ENCODE results near the gene FJX1. TPM values are rescaled to one million over a fixed set of nuclear protein-coding genes. Genes with fewer than 3 reads are reported as not detected.

FJX1 gene, protein sequence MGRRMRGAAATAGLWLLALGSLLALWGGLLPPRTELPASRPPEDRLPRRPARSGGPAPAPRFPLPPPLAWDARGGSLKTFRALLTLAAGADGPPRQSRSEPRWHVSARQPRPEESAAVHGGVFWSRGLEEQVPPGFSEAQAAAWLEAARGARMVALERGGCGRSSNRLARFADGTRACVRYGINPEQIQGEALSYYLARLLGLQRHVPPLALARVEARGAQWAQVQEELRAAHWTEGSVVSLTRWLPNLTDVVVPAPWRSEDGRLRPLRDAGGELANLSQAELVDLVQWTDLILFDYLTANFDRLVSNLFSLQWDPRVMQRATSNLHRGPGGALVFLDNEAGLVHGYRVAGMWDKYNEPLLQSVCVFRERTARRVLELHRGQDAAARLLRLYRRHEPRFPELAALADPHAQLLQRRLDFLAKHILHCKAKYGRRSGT
- 7.0 TPM for total RNA-seq

DNA sequence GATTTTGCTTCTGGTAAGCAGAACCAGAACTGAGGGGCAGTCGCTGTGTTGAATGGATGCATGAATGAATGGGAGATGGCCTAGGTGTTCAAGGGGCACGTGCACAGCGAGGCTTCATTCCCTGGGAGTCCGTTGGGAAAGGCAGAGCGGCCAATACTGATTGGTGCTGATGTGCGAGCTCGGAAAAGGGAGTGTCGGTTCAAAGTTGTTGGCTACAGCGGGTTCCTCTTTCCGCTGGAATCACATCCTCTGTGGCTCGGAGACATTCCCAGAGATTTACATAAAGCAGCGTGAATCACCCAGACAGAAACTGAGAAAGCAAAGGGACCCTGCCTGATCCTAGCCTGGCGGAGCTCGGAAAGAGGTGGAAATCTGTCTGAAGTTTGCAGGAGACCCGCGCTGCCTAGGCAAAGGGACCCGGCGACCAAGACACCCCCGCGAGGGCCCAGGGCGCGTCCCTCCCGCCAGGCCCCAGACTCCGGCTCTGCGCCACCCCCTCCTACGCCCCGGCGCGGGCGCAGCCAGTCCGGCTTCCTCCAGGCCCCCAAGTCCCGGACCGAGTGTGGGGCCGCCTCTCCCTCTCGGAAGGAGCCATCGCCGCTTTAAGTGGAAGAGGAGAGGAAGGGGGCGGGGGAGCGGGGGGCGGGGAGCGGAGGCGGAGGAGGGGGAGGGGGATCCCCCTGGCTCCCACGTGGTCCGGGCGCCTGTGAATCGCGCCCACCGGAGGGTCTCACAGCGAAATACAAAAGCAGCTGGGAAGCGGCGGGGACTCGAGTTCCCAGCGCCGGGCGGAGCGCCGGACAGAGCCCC lies at the start of gene FJX1:
TSS of gene FJX1 (plus strand) at position 774 of the 810 bp plus-strand sequence. CDS start 177 bp downstream, outside the sequence.
- peak; percentile 70 for DNase-seq

DNA sequence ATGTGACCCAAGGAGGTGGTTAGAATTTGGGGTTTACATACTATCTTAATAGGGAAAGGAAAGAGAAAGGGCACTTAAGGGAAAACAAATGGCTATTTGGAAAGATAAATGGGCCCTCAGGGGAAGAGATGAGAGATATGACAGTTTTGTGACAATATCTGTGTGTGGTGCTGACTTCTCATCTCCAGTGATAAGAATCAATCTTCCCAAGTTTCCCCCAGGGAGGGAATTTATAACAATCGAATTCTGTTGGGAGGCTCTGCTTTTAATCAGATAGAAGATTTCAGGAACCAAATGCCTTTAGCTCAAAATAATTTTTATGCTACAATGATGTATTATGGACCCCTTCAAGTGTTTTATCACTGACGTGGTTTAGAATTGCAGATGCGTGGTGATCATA lies 46.6 kb upstream of the FJX1 start:
- no peak for DNase-seq

DNA sequence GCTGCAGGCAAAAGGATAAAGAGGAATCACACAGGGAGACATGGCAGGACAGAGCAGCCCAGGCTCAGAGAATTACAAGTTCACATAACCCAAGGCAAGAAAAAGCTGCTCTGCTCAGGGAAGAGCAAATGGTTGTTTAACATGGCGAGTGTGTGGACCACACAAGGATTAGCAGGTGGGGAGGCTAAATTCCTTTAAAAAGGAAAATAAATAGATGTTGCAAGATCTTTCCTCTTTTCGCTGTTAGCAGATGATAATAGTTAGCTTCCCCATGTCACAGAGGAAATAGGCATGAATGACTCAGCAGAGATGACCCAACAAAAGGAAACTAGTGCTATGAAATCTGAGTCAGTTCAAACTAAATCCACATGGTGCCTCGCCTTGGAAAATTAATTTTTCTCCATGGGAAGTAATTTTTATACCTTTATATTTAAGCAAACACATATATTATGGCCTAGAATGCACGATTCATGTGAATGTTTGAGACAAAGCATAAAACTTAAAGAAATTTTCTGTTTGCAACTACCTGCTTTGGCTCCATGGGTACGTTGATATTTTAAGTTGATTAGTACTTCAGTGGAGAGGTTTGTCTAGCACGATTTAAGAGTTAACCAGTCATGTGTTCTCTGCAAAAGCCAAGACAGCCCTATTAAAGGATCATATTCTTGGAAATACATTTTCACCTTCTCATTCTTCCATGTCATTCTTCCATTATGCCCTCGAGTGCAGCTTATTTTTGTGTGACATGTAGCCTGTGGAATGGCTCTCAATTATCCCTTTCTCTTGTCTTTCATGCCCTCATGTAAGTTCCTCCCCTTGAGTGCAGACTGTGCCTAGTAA lies 38.5 kb upstream of the FJX1 start:
- DNase-seq: peak; percentile 68

DNA sequence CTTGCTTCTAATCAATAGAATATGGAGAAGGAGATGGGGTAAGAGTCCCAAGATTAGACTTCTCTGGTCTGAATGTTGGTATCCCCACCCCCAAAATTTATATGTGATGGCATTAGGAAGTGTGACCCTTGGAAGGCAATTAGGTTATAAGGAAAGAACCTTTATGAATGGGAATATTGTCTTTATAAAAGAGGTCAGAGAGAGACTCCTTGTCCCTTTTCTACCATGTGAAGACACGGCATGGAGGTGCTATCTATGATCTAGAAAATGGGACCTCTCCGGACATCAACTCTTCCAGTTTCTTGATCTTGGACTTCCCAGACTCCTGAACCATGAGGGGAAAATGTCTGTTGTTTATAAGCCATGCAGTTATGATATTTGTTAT lies 37.9 kb upstream of the FJX1 start:
- DNase-seq: no peak

DNA sequence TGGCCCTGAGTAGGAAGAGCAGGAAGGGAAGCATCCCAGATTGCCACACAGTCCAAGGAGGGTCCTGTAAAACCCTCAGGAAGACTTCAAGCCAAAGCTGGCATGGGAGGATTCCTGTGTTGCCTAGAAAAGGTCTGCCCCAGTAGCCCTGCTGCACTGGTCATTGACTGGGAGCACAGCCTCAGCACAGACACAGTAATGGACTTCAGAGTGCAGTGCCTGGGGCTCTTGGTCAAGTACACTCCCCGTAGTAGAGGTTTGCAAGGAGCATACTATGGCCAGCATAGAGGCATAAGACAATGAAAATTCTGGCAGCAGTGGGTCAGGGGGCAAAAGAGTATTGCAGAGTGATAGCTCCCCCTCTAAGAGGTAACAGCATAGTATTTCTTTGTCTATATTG lies 36.2 kb upstream of the FJX1 start:
- no peak for DNase-seq

DNA sequence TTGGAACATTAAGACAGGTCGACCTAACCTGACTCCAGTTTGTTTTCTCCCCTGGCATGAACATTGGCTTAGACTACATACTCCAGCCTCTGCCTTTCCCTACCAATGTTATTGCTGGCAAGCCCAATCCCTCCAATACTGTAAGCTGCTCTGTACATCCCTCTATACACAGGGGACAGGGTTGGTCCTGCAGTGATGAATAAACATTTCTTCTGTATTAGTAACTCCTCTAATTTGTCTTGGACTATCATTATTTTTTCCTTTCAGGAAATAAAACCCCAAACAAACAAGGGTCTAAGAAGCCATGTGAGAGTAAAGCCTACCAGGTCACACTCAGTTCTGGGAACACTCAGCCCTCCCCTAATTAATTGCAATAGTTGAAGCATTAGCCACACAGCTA lies 35.1 kb upstream of the FJX1 start:
- no peak for DNase-seq

DNA sequence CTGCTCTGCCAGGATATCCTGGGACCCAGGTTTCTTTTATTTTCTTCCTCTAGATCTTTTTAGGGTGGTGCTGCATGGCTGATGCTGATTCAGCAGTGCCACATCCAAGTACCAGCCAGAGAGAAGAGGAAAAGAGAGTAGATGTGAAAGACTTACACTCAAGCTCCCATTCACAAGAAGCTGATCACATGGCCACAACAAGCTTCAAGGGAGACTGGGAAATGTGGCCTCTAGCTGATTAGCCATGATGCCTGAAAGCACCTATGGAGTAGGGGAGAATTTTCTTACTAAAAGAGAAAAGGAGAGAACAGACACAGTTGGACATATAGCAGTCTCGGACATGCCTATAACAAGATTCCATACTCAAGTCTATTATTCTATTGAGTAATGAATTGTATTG lies 34.4 kb upstream of the FJX1 start:
- no peak for DNase-seq

DNA sequence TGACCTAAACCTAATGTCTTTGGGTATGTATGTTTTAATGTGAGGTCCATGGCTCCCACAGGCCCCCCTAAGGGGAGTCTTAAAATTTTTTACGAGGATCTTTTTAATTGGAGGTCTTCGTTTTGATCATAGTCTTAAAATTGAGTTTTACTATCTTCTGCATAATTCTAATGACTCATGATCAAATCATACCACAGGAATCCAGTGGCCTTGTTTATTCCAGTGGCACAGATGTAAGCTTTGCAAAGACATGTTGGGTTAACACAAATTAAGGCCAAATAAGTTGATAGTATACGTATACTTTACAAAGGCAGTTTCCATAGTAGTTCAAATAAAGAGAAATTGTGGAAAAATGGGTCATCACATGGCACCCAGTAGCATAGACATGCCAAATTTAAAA lies 33.9 kb upstream of the FJX1 start:
- DNase-seq: no peak

DNA sequence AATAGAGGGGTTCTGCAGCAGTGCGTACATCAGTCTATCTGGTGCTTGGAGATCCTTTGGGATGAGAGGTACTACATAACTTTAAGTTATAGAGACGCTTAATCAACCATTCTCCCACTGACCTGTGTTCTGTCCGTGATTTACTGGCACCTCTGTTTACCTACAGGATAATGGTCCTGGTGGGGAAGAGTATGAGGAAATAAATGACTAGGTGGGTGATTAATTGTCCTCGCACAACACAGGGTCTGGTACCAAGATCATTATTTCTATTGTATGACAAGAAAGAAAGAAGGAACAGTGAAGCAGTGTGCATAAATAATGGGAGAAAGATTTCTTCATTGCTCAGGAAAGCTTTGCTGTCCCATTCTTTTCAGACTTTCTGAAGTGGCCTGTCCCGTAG lies 32.8 kb upstream of the FJX1 start:
- no peak for DNase-seq

DNA sequence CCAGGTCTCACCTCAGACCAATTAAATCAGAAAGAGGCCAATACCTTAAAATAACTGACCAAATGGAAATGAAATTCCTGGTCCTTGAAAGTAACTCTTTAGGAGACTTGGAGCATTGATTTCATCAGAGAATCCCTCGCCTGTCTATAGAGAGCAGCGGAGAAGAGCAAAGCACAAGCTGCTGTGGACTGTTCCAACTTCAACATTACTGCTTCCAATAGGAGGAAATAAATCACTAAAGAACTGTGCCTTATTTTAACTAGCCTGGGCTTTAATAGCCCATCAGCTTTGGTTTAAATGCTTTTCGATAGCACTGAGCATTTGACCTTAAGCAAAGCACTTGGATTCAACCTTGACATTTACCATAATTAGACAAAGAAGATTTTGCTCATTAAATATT lies 32.0 kb upstream of the FJX1 start:
- no peak for DNase-seq

DNA sequence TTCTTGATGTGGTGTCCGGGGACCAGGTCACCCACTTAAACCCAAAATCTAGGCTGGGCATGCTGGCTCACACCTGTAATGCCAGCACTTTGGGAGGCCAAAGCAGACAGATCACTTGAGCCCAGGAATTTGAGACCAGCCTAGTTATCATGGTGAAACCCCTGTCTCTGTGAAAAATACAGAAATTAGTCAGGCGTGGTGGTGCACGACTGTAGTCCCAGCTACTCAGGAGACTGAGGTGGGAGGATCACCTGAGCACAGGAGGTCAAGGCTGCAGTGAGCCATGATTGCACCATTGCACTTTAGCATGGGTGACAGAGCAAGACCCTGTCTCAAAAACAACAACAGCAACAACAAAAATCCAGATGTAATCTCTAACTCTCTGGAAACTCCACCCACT lies 30.3 kb upstream of the FJX1 start:
- no peak for DNase-seq

DNA sequence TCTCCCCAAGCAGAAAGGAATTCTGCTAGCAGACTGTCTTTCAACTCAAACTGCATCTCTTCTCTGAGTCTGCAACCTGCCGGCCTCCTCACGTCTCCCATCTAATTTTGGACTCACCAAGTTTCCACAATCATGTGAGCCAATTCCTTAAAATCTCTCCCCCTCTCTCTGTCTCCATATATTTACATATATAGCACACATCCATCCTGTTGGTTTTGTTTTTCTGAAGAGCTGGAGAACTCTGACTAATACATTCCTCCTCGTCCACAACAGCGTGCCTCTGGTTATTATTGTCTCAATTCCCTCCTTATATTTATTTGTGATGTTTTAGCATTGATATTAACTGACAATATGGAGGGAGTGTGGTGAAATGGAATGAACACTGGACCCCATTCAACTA lies 29.6 kb upstream of the FJX1 start:
- DNase-seq: no peak

DNA sequence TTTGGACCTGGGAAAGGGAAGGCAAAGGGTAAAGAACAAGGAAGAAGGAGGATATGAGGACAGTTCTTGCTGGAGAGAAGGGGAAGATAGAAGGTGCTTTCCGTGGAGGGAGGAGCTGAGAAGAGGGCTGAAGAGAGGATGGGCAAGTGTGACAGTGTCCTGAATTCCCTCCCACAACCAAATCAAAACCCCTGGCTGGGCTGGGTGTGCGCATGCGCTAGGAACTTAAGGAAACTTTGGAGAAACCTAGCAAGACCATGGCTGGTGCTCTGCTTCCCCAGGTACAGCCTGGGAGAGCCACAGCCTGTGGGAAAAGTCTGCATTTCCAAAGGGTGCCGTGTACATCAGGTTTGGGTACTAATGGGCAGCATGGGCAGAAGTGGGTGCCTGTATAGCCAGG lies 29.0 kb upstream of the FJX1 start:
- no peak for DNase-seq

DNA sequence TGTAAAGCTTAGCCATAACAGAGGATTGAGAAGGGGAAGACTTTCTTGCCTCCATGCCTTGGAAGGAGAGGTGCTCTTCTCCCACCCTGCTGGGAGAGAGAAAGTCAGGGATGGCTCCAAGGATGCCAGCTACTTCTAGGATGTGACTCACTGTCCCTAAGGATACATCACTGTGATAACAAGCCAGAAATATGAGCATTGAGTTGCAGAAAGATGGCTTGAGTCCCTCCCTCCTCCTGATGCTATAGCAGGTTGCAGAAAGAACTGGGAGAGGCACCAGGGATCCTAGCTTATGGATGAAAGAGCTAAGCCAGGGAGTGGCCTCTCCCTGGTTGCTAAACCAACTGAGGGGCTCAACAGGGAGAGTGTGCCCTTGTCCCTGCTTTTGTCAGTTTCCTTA lies 27.8 kb upstream of the FJX1 start:
- DNase-seq: no peak

DNA sequence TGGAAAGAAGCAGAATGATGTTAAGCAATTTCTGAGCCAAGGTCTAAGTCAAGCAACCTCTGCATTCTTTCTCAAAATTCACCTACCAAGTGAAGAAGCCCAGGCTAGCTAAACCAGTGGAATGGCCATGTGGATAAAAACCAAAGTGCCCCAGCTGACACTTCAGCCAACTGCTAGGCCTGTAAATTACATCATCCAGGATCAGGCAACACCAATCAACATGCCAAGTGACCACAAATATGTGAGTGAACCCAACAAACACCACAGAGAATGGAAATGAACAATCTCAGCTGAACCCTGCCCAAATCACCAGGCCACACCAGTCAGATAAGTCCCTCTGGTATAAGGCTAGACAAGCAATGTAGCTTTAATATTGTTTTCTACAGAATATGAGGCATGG lies 25.1 kb upstream of the FJX1 start:
- DNase-seq: no peak

DNA sequence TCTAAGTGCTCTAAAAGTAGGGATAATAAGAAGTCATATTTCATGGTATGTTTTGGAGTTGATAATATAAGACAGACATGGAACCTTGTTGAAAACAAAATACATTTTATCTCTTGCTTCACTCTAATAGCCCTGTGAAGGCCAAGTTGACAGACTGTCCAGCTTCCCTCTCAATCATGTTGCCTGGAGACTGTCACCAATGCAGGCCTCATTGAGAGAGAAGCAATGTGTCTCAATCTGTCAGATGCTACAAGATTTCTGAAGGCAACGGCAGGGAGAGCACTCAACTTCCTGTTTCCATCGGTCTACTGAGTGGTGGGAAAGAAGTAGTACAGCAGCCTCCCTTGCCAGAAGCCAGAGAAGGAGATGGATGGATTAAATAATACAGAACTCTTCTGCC lies 23.6 kb upstream of the FJX1 start:
- DNase-seq: no peak

DNA sequence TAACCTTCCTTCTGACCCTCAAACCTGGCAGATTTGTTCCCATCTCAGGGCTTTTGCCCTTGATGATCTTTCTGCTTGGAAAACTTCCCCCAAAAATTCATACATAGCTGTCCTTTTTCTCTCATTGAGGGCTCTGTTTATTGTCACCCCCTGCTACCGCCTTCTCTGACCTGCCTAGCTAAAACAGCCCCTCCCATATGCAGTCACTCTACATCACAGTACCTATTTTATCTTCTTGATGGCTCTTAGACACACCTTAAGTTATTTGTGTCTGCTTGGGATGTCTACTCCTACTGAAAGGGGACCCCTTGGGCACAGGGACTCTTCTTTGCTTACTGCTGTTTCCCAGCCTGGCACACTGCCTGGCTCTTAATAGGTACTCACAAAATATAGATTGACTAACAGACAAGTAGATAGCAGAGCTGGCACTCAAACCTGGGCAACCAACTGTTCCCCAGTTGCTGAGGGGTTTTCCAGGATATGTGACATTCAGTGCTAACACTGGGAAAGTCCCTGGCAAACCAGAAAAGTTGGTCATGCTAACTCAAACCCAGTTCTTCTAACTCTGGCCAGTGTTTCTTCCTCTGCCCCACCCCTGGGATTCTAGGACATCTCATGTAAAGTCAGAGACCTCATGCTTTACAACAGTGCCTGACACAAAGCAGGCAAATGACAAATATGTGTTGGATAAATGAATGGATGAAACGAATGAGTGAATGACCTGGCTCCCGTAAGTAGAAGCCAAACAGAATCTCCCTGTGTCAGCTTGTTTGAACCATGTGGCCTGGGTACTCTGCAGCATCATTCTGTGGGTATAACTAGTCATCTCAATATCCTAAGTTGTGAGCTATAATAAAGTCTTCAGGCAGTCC lies 19.8 kb upstream of the FJX1 start:
- DNase-seq: no peak

DNA sequence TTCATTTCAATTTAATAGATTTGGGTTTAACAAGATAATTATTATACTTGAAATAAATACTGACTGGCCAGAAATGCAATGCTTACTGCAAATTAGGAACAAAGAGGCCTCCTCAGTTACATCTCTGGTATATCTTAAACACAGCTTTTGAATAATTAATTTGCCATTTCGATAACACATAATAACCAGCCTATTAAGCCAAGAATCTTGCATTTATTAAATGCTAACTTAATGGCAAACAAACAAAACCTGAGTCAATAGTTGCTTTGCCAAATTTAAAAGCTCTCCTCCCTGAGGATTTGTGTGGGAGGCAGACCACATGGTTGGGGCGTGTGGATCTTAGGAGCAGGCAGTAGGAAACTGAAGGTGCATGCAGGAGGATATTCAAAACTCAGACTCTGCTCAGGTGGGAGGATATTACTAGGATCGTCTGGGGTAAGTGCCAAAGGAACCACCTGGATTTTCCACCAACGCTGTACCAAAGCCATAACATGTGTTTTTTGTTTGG lies 17.9 kb upstream of the FJX1 start:
- DNase-seq: no peak

DNA sequence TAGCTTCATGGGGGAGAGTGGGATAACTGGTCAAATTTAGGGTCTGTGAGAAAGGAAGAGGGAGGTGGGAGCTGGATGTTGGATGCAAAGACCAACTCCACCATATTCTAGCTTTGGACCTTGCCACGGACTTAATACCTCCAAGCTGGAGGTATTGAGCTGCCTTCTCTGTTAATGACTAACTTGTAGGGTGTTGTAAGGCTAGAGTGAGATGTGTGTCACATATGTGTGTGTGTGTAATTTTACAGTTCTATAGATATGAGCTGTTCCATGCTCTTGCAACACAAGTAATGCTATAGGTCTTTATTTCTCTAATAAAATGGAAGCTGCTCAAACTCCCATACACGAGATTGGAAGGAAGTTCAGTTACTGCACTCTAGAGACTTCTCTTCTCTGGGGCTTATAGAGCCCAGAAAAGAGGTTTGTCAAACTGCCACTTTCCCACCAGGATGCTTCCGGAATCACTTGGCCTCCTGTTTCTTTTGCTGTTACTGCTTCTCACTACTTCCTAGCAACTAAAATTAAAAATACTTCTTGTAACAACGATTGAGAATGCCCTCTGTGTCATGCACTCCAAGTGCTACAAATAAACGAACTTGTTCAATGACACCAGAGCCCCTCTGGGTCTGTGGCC lies 16.0 kb upstream of the FJX1 start:
- peak; percentile 33 for DNase-seq

DNA sequence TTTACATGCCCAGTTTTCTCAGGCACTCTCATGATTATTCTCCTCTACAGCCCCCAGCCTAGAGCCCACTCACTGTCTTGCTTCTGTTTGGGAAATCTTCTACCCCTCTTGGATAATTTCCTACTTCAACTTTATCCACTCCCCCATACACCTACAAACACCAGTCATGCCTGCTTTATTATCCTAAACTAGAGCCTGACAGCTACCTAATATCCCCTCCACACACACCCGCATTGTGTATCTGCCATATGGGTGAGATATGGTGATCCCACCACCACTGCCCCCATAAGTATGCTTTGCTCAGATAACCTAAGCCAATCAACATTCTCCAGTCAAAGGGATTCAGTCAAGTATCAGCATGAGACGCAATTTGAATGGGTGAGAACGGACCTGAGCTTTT lies 15.3 kb upstream of the FJX1 start:
- no peak for DNase-seq

DNA sequence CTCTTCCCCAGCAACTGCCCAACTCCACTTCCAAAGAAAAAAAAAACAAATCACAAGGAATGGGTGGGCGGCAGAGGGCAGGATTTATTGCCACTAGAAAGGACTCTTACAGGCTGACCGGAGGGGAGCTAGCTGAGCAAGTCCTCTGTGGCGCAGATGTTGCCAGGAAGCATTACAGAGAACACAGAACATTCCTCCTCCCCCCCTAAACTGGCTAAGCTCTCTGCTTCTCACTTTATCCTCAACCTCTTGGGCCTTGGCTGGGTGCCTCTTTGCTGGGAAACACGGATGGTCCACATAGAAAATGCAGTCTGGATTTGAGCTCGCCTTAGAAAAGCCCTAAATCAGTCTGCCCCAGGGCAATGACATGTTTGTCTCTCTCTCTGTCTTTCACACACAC lies 12.6 kb upstream of the FJX1 start:
- DNase-seq: peak; percentile 40

Data from skin of body (tissue), 2 donors.